ENCODE data around the gene IAH1.

The IAH1 gene

GRCh38 chr2:9474361-9475057 is at the start of gene IAH1:
Gene IAH1, plus strand, starts transcription at chr2:9474551. Its CDS starts 16 bp downstream, at chr2:9474567.
- H3K4me3 ChIP-seq (IDR thresholded peaks at IDR 0.05; ENCODE audit: insufficient read depth, low read depth, low read length): no peak within 1 kb of the TSS
- peaks cover 4% of the 10 kb centered on the region for H3K4me1 ChIP-seq (ENCODE audit: low read depth, poor library complexity, severe bottlenecking)

GRCh38 chr2:9428965-9429577 is 45.3 kb upstream of the IAH1 start:
- Histone ChIP-seq H3K27me3 (ENCODE audit: insufficient read depth, low read depth) (no peaks in the 10 kb centered on the region), H3K4me3 (IDR thresholded peaks at IDR 0.05; ENCODE audit: insufficient read depth, low read depth, low read length) (no peak overlapping the region), H3K79me2 (ENCODE audit: insufficient read depth, low read depth) (peaks cover 15% of the 10 kb centered on the region; the same call in 1 of the 2 replicates), H3K4me2 (no peak overlapping the region), H3K4me1 (ENCODE audit: low read depth, poor library complexity, severe bottlenecking) (peaks cover 37% of the 10 kb centered on the region), H4K20me1 (ENCODE audit: insufficient read depth) (no peaks in the 10 kb centered on the region), H2AFZ (ENCODE audit: low read depth) (no peak overlapping the region), H3K27ac (no peak overlapping the region), H3K9ac (no peak overlapping the region), H3K36me3 (ENCODE audit: insufficient read depth) (no peaks in the 10 kb centered on the region)
- no peak for TF ChIP-seq CTCF (conservative IDR thresholded peaks at IDR 0.05; ENCODE audit: low read depth, low read length)

More at GRCh38 chr2:9474361-9475057, at the start of gene IAH1:
- Histone ChIP-seq H2AFZ (ENCODE audit: low read depth) (peak within 1 kb of the TSS; percentile 87), H3K79me2 (ENCODE audit: insufficient read depth, low read depth) (no peaks in the 10 kb centered on the region), H3K9ac (peak within 1 kb of the TSS; percentile 56; the same call in 1 of the 2 replicates), H3K27me3 (ENCODE audit: insufficient read depth, low read depth) (no peaks in the 10 kb centered on the region), H3K4me2 (peak within 1 kb of the TSS; percentile 66), H4K20me1 (ENCODE audit: insufficient read depth) (no peaks in the 10 kb centered on the region), H3K27ac (no peak within 1 kb of the TSS), H3K36me3 (ENCODE audit: insufficient read depth) (no peaks in the 10 kb centered on the region)
- no peak for TF ChIP-seq CTCF (conservative IDR thresholded peaks at IDR 0.05; ENCODE audit: low read depth, low read length)

- Histone ChIP-seq H4K20me1 (ENCODE audit: insufficient read depth) (no peaks in the 10 kb centered on the region), H3K79me2 (ENCODE audit: insufficient read depth, low read depth) (no peaks in the 10 kb centered on the region; the same call in 1 of the 2 replicates), H2AFZ (ENCODE audit: low read depth) (no peak overlapping the region), H3K27me3 (ENCODE audit: insufficient read depth, low read depth) (no peaks in the 10 kb centered on the region), H3K36me3 (ENCODE audit: insufficient read depth) (no peaks in the 10 kb centered on the region), H3K4me3 (IDR thresholded peaks at IDR 0.05; ENCODE audit: insufficient read depth, low read depth, low read length) (no peak overlapping the region), H3K27ac (peak overlapping the region; percentile 24), H3K4me1 (ENCODE audit: low read depth, poor library complexity, severe bottlenecking) (peaks cover 28% of the 10 kb centered on the region), H3K4me2 (peak overlapping the region; percentile 40; the same call in 1 of the 2 replicates), H3K9ac (no peak overlapping the region)
- TF ChIP-seq CTCF (conservative IDR thresholded peaks at IDR 0.05; ENCODE audit: low read depth, low read length): no peak
These were observed 43.7 kb upstream of the IAH1 start for GRCh38 chr2:9430316-9431293.

- Histone ChIP-seq H2AFZ (ENCODE audit: low read depth) (no peak overlapping the region), H3K36me3 (ENCODE audit: insufficient read depth) (peaks cover 9% of the 10 kb centered on the region; the same call in 1 of the 2 replicates), H3K9ac (no peak overlapping the region), H3K4me3 (IDR thresholded peaks at IDR 0.05; ENCODE audit: insufficient read depth, low read depth, low read length) (no peak overlapping the region), H3K4me1 (ENCODE audit: low read depth, poor library complexity, severe bottlenecking) (peaks cover 28% of the 10 kb centered on the region), H4K20me1 (ENCODE audit: insufficient read depth) (no peaks in the 10 kb centered on the region), H3K27me3 (ENCODE audit: insufficient read depth, low read depth) (no peaks in the 10 kb centered on the region), H3K4me2 (no peak overlapping the region), H3K79me2 (ENCODE audit: insufficient read depth, low read depth) (no peaks in the 10 kb centered on the region), H3K27ac (no peak overlapping the region)
- no peak for TF ChIP-seq CTCF (conservative IDR thresholded peaks at IDR 0.05; ENCODE audit: low read depth, low read length)
These were observed 39.9 kb upstream of the IAH1 start for GRCh38 chr2:9434489-9434888.
